Bronchial smooth muscle cell (primary cell): Measurements from ENCODE around the gene LGALS4. TPM values are rescaled to one million over a fixed set of nuclear protein-coding genes. Genes with fewer than 3 reads are reported as not detected.

Experiments
- total RNA-seq: library from RNA; depleted of rRNA; stranded (reverse); fragments of >200 nt; gene quantifications from 2 replicates; pipeline ENCODE4 v1.2.1, GENCODE V29; 2014

Gene LGALS4
- total RNA-seq: 0.09 TPM in 1 of 2 replicates, not detected in the other

GRCh38 chr19:38812841-38813320, at the start of gene LGALS4:
TSS of gene LGALS4 (minus strand) at chr19:38812945. CDS start at chr19:38812886, 59 bp downstream.

GRCh38 chr19:38849860-38850435, 37.2 kb upstream of the LGALS4 start, which contains the start of gene HNRNPL:
TSS of gene HNRNPL (minus strand) at chr19:38849986. CDS start at chr19:38849966, 20 bp downstream.

GRCh38 chr19:38788478-38789243, 24.1 kb downstream of the LGALS4 start, which contains the start of gene LGALS7B:
TSS of gene LGALS7B (plus strand) at chr19:38789200. CDS start at chr19:38789227, 27 bp downstream.

GRCh38 chr19:38773469-38774177, 39.1 kb downstream of the LGALS4 start, which contains the start of gene LGALS7:
TSS of gene LGALS7 (minus strand) at chr19:38773517. CDS start at chr19:38773492, 25 bp downstream.

Other genes starting within 250 kb of the LGALS4 start
- 0.32 TPM in 1 of 2 replicates, not detected in the other for gene MAP4K1, start 195.0 kb downstream of the LGALS4 start, total RNA-seq
- 254 and 388 TPM in 2 replicates for gene EIF3K, start 193.8 kb downstream of the LGALS4 start, total RNA-seq
- gene ACTN4, start 165.3 kb downstream of the LGALS4 start, total RNA-seq: 195 and 200 TPM in 2 replicates
- 0.16 and 0.26 TPM in 2 replicates for gene CAPN12, start 68.5 kb downstream of the LGALS4 start, total RNA-seq
- gene LGALS7, start 39.4 kb downstream of the LGALS4 start, total RNA-seq: not detected in 2 replicates
- 0.95 and 1.9 TPM in 2 replicates for gene LGALS7B, start 23.7 kb downstream of the LGALS4 start, total RNA-seq
- 17.5 and 37.0 TPM in 2 replicates for gene ECH1, start 18.8 kb upstream of the LGALS4 start, total RNA-seq
- 117 and 176 TPM in 2 replicates for gene HNRNPL, start 37.0 kb upstream of the LGALS4 start, total RNA-seq
- gene RINL, start 65.3 kb upstream of the LGALS4 start, total RNA-seq: 1.7 and 2.3 TPM in 2 replicates
- gene SIRT2, start 86.7 kb upstream of the LGALS4 start, total RNA-seq: 66.5 and 68.5 TPM in 2 replicates
- 5.9 and 7.4 TPM in 2 replicates for gene NFKBIB, start 87.0 kb upstream of the LGALS4 start, total RNA-seq
- not detected in 2 replicates for gene CCER2, start 99.2 kb upstream of the LGALS4 start, total RNA-seq
- 10.6 and 11.2 TPM in 2 replicates for gene SARS2, start 117.8 kb upstream of the LGALS4 start, total RNA-seq
- gene MRPS12, start 118.0 kb upstream of the LGALS4 start, total RNA-seq: 19.8 and 29.9 TPM in 2 replicates
- 23.0 and 27.2 TPM in 2 replicates for gene FBXO17, start 162.8 kb upstream of the LGALS4 start, total RNA-seq
- 1.9 and 4.5 TPM in 2 replicates for gene FBXO27, start 219.6 kb upstream of the LGALS4 start, total RNA-seq